ENCODE results near the gene ACTR3C.

The ACTR3C gene

GRCh38 chr7:150358988-150359621, 35.8 kb upstream of the ACTR3C start:
- no peak for DNase-seq (ENCODE audit: low read depth)

- DNase-seq (ENCODE audit: low read depth) = no peak
Observed at GRCh38 chr7:150358433-150358832, 35.1 kb upstream of the ACTR3C start.

DNA sequence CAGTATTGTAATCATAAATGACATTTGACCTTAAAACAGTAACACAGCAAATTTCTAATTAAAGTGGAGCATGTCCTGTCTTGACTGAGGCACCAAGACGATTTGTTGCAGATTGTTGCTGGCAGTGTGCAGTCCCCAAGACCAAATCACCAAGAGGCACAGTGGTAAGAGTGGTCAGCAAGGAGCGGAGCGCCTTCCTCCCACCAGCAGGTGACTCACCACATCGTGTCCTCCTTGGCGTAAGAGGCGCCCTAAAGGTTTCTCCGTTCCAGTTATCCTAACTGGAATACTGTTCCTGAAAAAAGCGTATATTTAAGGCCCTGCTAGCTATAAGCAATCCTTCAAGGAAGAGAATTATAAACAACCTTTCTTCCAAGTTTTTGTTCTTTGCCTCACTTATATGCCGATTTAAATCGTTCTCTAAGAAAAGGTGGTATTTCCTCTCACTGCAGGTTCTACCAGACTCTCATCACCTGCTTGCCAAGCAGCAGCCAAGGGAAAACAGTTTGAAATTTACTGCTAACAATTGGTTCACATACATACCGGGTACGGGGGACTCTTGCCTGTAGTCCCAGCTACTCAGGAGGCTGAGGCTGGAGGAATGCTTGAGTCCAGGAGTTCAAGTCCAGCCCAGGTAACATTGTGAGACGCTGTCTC, 34.6 kb upstream of the ACTR3C start:
- DNase-seq (ENCODE audit: low read depth) = no peak

DNA sequence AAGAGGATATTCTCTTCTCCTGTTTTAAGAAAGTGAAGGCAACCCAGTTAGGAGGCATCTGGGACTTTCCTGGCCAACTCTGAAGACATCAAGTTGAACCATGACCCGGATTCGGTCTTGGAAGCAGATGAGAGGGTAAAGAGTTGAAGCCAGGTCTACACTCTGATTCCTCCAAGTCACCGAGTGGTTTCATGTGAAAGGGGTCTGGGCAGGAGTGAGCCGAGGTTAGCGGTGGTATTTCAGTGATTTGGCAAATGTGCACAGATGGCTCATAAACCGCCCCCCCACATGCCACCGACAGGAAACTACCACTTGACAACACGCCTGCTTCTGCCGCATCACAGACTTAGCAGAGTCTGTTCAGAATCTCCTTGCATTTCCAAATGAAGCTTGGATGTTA, 33.9 kb upstream of the ACTR3C start:
- peak; percentile 47 for DNase-seq (ENCODE audit: low read depth)

GRCh38 chr7:150356265-150356897, 33.0 kb upstream of the ACTR3C start:
- DNase-seq (ENCODE audit: low read depth) = no peak

DNA sequence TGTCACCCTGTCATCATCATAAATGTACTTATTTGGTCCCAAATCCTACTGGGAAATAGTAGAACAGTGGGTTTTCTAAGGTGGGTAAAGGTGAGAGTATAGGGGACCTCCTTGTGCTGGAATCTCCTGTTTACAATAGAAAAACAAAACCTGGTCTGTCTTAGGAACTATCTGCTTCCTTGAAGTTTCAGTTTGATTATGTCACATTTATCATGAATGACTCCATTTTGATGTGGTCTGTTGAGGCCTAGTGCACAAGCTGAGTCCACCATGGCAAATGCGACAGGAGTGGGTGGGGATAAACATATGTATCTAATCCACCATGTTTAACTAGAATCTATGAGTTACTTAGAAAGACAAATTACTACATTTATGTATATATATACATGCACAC, 32.3 kb upstream of the ACTR3C start:
- no peak for DNase-seq (ENCODE audit: low read depth)

DNA sequence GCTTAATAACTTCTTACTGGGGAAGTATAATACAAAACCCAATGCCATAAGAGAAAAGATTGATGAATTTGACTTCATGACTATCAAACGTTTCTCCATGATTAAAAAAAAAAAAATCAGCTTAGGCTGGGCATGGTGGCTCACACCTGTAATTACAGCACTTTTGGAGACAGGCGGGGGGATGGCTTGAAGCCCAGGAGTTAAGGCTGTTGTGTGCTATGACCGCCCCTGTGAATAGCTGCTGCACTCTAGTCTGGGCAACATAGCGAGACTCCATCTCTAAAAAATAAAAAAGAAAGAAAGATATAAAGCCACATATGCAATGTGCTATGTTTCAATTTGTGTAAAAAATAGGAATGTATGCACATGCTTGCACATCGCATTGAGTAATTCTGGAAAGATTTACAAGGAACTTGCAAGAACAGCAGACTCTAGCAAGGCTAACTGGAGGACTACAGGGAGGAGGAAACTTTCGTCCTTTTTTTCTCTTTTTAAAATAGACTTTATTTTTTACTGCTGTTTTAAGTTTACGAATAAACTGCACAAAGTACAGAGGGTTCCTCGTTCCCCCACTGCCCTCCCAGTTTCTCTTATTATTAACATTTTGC, 28.3 kb upstream of the ACTR3C start:
- DNase-seq (ENCODE audit: low read depth) = no peak

- no peak for DNase-seq (ENCODE audit: low read depth)
Observed at GRCh38 chr7:150346922-150347321, 23.6 kb upstream of the ACTR3C start.

DNA sequence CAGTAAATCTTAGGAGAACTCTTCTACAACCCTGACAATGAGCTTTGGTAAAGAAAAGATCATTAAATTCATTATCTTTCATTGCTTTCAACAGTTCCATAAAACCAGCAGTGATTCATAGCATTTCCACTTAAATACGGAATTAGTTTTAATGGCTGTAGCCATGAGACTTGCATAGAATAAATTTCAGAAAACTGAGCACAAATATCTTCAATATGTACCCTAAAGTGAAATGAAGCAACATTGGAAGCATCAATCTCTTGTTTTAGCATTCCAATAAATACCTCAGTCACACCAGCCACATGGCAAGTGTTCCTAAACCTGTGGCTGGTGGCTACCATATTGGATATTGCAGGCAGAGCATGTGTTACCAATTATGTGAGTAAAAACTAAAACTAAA, 21.7 kb upstream of the ACTR3C start:
- DNase-seq (ENCODE audit: low read depth) = no peak

- DNase-seq (ENCODE audit: low read depth) = no peak
Observed at GRCh38 chr7:150344299-150344698, 21.0 kb upstream of the ACTR3C start.

DNA sequence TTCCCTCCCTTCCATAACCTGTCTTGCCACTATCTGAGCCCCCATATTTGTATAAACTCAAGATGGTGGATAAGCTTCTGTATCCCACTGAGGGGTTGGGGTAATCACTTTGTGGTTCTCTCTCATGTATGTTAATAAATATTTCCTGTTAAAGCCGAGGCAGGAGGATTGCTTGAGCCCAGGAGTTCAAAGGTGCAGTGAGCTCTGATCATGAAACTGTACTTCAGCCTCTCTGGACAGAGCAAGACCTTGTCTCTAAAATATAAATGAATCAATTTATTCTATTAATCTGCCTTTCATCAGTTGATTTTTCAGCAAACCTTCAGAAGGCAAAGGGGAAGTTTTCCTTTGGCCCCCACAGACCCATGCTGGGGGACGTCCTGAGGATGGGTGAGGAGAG, 19.9 kb upstream of the ACTR3C start:
- no peak for DNase-seq (ENCODE audit: low read depth)

DNA sequence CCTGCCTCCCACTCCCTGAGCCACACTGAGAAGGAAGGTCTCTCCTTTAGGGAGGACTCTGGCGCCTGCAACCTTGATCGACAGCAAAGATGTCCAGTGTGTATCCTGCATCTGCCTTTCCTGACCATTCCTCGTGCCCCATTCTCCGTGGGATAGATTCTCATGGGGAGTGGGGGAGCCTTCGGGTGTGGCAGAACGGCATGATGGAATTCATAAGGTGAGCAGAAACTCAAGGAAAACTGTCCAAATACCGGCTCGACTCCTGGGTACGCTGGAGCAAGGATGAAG, 18.7 kb upstream of the ACTR3C start:
- DNase-seq (ENCODE audit: low read depth) = no peak

DNA sequence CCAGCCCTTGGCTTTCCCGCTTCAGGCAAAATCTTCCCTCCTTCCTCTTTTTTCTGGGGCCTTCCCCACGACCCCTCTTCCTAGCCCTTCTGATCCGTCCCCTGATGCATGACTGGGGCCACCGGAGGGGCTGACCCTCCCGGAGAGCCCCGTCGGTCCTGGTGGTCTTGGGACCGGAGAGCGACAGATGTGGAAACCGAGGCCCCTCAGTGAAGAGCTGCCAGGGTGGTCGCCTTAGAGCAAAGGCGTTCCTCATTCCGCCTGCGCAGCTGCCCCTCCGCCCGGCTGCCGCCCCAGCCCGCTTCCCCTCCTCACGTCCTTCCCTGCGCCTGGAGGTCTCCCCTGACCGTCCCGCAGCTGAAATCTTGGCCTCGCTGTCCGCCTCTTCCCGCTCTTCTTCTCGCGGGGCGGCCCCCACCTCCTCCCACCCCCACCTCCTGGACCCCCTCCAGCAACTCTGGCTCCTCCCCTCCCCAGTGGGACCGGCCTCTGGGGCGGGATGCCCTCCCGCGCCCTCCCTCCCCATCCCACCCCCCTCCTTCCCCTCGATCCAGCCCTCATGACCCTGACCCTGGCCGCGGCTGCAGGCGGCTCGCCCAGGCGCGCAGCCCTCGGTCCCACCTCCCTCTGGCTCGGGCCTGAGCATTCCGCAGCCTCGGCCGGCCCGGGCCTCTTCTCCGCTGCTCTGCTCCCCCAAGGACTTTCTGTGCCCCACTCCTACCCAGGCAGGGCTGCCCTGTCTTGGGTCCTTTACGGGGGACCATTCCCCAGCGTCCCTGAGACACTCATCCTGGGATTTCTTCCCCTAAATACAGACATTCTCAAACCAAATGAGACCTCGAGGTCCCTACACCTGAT, 18.1 kb upstream of the ACTR3C start, which contains the start of gene RARRES2:
Gene RARRES2 (minus strand): TSS at position 367 of the 858 bp plus-strand sequence. CDS start 1,020 bp downstream, outside the sequence.
- DNase-seq (ENCODE audit: low read depth) = no peak

DNA sequence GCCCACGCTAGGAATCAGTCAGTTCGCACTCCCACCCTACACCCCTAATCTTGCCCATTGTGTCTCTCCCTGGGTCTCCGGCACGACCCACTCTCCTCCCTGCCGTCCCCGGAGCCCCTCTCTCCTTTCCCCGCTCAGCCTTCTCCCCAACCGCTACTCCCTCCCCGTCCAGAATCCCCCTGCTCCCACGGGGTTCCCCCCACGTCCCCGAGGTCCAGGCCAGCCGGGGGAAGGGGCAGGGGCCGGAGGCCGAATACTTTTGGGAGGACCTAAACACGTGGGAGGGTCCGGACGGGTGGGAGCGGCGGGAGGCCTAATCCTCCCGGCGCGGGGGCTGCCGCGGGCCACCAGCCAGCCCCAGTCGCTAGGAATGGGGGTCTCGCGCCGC, 17.5 kb upstream of the ACTR3C start:
- DNase-seq (ENCODE audit: low read depth) = no peak

DNA sequence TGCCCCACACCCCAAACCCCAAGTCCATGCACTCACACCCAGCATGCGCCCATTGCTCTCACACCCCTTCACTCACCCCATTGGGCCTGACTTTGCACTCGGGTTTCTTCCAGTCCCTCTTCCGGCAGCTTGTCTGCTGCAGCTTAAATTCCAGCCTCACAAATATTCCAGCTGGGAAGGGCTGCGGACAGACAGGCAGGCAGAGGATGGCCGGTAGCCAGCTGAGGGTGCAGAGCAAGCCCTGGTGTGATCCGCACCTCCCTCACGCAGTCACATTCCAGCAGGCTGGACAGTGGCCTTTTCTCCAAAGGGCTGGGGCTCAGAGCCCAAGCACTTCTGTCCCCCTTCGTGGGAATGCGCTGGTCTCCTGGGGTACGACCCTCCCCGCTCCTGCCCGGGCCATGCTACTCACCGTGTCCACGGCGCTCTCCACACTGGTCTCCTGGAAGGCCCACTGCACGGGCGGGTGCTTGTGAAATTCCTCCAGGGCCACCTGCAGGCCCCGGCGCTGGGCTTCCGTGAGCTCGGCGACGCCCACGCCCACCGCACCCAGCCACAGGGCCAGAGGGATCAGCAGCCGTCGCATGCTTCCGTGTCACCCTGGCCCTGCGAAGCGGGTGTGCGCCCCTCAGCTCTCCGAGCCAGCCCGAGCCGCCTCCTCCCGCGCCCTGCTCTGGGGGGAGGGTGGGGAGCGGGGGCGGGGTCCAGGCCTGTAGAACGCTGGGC, 16.8 kb upstream of the ACTR3C start:
- DNase-seq (ENCODE audit: low read depth) = no peak

DNA sequence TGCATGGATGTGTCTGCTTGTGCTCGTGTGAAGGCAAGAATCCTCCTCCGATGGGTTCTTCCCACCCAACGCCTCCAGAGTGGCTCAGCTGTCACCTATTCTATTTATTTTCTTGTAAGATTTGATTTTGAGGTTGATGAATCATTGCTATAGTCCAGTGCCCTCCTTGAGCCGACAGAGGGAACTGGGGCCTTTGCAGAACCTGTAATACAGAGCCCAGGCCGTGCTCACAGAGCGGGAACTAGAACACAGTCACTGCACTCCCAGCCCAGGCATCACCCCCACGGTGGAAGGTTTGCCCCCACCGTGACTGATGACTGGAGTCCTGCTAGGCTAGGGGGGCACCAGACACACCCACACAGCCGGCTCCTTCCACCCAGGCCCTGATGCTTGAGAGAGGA, 16.1 kb upstream of the ACTR3C start:
- no peak for DNase-seq (ENCODE audit: low read depth)

DNA sequence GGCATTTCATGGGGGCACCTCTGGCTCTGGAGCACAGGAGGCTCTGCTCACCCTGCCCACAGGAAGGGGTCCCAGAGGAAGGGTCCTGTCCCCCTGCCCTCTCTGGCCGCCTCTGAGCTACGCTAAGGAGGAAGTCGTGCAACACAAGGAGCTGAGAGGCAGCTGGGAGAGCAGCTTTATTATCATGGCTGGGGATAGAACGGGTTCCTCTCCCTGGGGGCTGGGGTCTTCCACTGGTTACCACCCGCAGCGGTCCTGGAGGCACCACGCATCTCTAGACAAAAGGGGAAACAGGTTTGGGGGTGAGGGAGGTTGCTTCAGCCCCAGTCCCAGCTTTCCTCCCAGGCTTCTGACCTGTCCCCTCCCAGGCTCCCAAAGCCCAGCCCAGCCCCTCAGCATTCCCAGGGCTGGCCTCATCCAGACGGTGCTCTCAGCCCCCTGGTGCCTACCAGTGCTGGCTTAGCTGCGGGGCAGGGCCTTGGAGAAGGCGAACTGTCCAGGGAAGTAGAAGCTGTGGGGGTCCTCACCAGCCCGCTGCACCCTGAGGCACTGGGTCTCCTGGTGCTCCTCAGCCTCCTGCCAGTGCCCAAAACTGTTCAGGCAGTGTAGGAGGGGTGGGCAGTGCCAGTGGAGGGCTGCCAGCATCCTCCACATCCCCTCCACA, 15.0 kb upstream of the ACTR3C start:
- no peak for DNase-seq (ENCODE audit: low read depth)

GRCh38 chr7:150337659-150338081, 14.3 kb upstream of the ACTR3C start:
- no peak for DNase-seq (ENCODE audit: low read depth)

DNA sequence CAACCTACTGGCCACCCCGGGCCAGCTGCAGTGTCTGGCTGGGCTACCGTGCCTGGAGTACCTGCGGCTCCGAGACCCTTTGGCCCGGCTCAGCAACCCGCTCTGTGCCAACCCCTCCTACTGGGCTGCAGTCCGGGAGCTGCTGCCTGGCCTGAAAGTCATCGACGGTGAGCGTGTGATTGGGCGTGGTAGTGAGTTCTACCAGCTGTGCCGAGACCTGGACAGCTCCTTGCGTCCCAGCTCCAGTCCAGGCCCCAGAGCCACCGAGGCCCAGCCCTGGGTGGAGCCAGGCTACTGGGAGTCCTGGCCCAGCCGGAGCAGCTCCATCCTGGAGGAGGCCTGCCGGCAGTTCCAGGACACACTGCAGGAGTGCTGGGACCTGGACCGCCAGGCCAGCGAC, 13.8 kb upstream of the ACTR3C start:
- DNase-seq (ENCODE audit: low read depth) = no peak

DNA sequence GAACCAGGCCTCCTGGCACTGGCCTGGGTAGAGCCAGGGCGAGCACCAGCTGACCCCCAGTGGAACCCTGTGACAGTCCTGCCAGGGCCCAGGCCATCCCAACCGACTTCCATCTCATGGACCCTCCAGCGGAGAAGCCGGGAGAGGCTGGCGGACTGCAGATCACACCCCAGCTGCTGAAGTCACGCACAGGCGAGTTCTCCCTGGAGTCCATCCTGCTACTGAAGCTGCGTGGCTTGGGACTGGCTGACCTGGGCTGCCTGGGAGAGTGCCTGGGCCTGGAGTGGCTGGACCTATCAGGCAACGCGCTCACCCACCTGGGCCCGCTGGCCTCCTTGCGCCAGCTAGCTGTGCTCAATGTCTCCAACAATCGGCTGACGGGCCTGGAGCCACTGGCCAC, 13.4 kb upstream of the ACTR3C start:
- DNase-seq (ENCODE audit: low read depth) = no peak

DNA sequence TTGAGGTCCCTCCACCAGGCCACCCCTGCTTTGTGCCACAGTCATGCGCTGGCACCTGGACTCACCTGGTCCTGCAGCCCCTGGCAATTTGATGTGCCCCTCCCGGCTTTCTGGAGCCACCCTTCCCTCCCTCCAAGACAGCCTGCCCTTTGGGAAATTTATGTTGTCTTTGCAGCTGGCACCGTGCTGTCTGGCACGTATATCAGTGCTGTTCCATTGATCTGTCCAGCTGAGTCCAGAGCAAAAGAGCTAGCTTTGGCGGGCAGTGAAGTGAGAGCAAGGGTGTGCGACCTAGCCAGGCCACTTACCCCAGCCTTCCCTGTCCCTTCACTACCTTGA, 12.4 kb upstream of the ACTR3C start:
- DNase-seq (ENCODE audit: low read depth) = no peak
